Right lobe of liver (tissue), 6 donors: ENCODE results near the gene FRMD4B. TPM values are rescaled to one million over a fixed set of nuclear protein-coding genes. Genes with fewer than 3 reads are reported as not detected.

Source experiments
- ATAC-seq, 4 donors: fragments of 200-7000 bp; cut with Tn5 transposase; one replicate each; pipeline ENCODE4 v1.9.1; 2020; ENCODE audit warnings: mild to moderate bottlenecking in 4 of 4, moderate library complexity in 4 of 4
- DNase-seq, 3 donors: peaks; one replicate each; pipeline ENCODE4 v3.0.0-alpha.2; 2020
- H3K27ac ChIP-seq, 3 donors: fragments of 200-600 bp; one replicate each; pipeline ENCODE4 v1.8.0; 2022
- H3K27me3 ChIP-seq, 2 donors: fragments of 200-600 bp; one replicate each; pipeline ENCODE4 v1.8.0; 2022
- H3K36me3 ChIP-seq, 4 donors: fragments of 200-600 bp; sonication (generic) in 1 of 4; one replicate each; pipeline versions ENCODE4 v1.5.1 to v1.8.0; 2017 to 2022; ENCODE audit warnings: control low read depth in 1 of 4
- H3K4me1 ChIP-seq, 4 donors: fragments of 200-600 bp; sonication (generic) in 1 of 4; one replicate each; pipeline versions ENCODE4 v1.5.1 to v1.8.0; 2017 to 2022; ENCODE audit warnings: control low read depth in 1 of 4
- H3K4me3 ChIP-seq, 3 donors: fragments of 200-600 bp; one replicate each; pipeline ENCODE4 v1.8.0; 2022
- H3K9me3 ChIP-seq, 4 donors: fragments of 200-600 bp; sonication (generic) in 1 of 4; one replicate each; pipeline versions ENCODE4 v1.5.1 to v1.8.0; 2017 to 2022; ENCODE audit warnings: control low read depth in 1 of 4
- CTCF ChIP-seq, 4 donors: fragments of 200-600 bp in 3 of 4; fragments of 450-650 bp in 1 of 4; IDR thresholded peaks; one replicate each; pipeline versions ENCODE4 v1.5.1 to v1.8.0; 2016 to 2022; ENCODE audit warnings: antibody characterized with exemption in 4 of 4, mild to moderate bottlenecking in 2 of 4
- POLR2A ChIP-seq: fragments of 450-650 bp; IDR thresholded peaks from one replicate; pipeline ENCODE4 v1.6.1; 2017; ENCODE audit warnings: antibody characterized with exemption, mild to moderate bottlenecking
- WGBS: methylation state at CpG from one replicate; pipeline ENCODE4 v1.1.6; 2018; ENCODE audit warnings: low coverage, low lambda C conversion rate; ENCODE audit not compliant: insufficient coverage; ENCODE audit errors: missing lambda C conversion rate; 5-methylcytosine and 5-hydroxymethylcytosine counted together
- intact Hi-C, 2 donors: fragments of 100-400 bp; cut with DNase I; formaldehyde crosslinking; loops; one replicate each; pipeline versions ENCODE4 v1.11.2 to v1.14.1; 2022
- total RNA-seq, 6 experiments: library from RNA; depleted of rRNA in 2 of 6; stranded (reverse); fragments of >200 nt in 2 of 6; fragmentation: NEBNext Ultra II Directional in 3 of 6; extraction: Animal tissue kit (Norgen Biotek cat#: 25700) in 3 of 6; gene quantifications; one replicate each; pipeline versions ENCODE4 v1.1.0 to v1.2.4, GENCODE V29; 2016 to 2023
- donor health status: DM: no; HTN: yes; CAD: no.
- donor health status: DM: no; HTN: no; CAD: no.
- donor health status: DM: no; HTN: no; CAD: no.
- donor health status: DM: no; HTN: yes; CAD: no.
- donor health status: DM: no; HTN: yes; CAD: no.

The FRMD4B gene
- total RNA-seq, 6 experiments from 2014 or later: 9.2 to 21.0 (median 12.3) TPM

GRCh38 chr3:69130689-69131088 lies 255.2 kb downstream of the FRMD4B start:
- TF ChIP-seq CTCF (IDR thresholded peaks at IDR 0.05) (no peak), POLR2A (no peak)
- ATAC-seq (no peak), DNase-seq (no peak)
- Histone ChIP-seq H3K27me3 (no peaks in the 10 kb centered on the region), H3K27ac (no peak overlapping the region), H3K4me3 (no peak overlapping the region), H3K4me1 (no peaks in the 10 kb centered on the region), H3K36me3 (no peaks in the 10 kb centered on the region), H3K9me3 (no peaks in the 10 kb centered on the region)
- intact Hi-C loops: no loop called here

GRCh38 chr3:69129531-69129930 lies 256.4 kb downstream of the FRMD4B start:
- no peak for TF ChIP-seq POLR2A
- no peak for TF ChIP-seq CTCF (IDR thresholded peaks at IDR 0.05)
- WGBS: 10% methylated on average over 1 of the region's 1 CpG
- no peaks in the 10 kb centered on the region for H3K9me3 ChIP-seq

GRCh38 chr3:69128509-69128908 lies 257.4 kb downstream of the FRMD4B start:
- no peak for DNase-seq
- ATAC-seq: no peak
- Histone ChIP-seq H3K9me3 (no peaks in the 10 kb centered on the region), H3K27ac (no peak overlapping the region), H3K36me3 (no peaks in the 10 kb centered on the region), H3K4me1 (no peaks in the 10 kb centered on the region), H3K27me3 (no peaks in the 10 kb centered on the region), H3K4me3 (no peak overlapping the region)
- TF ChIP-seq POLR2A (no peak), CTCF (IDR thresholded peaks at IDR 0.05) (no peak)
- intact Hi-C loops: no loop called here

More at GRCh38 chr3:69129531-69129930, 256.4 kb downstream of the FRMD4B start:
- ATAC-seq: no peak
- no peaks in the 10 kb centered on the region for H3K27me3 ChIP-seq
- intact Hi-C loops: no loop called here
- H3K4me1 ChIP-seq: no peaks in the 10 kb centered on the region
- no peaks in the 10 kb centered on the region for H3K36me3 ChIP-seq
- no peak for DNase-seq
- H3K4me3 ChIP-seq: no peak overlapping the region
- no peak overlapping the region for H3K27ac ChIP-seq

GRCh38 chr3:69126999-69127398 lies 258.9 kb downstream of the FRMD4B start:
- H3K27me3 ChIP-seq: no peaks in the 10 kb centered on the region
- 59% methylated on average over 2 of the region's 2 CpGs for WGBS
- no peaks in the 10 kb centered on the region for H3K36me3 ChIP-seq
- H3K9me3 ChIP-seq: no peaks in the 10 kb centered on the region
- DNase-seq (no peak), ATAC-seq (no peak)
- TF ChIP-seq POLR2A (no peak), CTCF (IDR thresholded peaks at IDR 0.05) (no peak)
- intact Hi-C loops: no loop called here
- no peak overlapping the region for H3K4me3 ChIP-seq
- no peak overlapping the region for H3K27ac ChIP-seq
- no peaks in the 10 kb centered on the region for H3K4me1 ChIP-seq

GRCh38 chr3:69126216-69126615 lies 259.7 kb downstream of the FRMD4B start:
- DNase-seq: no peak
- Histone ChIP-seq H3K4me1 (no peaks in the 10 kb centered on the region), H3K27ac (no peak overlapping the region), H3K9me3 (no peaks in the 10 kb centered on the region), H3K36me3 (no peaks in the 10 kb centered on the region), H3K4me3 (no peak overlapping the region), H3K27me3 (no peaks in the 10 kb centered on the region)
- ATAC-seq: no peak
- 68% methylated on average over 2 of the region's 3 CpGs for WGBS
- TF ChIP-seq POLR2A (no peak), CTCF (IDR thresholded peaks at IDR 0.05) (no peak)
- intact Hi-C loops: no loop called here
